Heart left ventricle (tissue), 13 donors: Measurements from ENCODE around the gene FARSA.

Source experiments
- POLR2A ChIP-seq, 2 donors: fragments of 450-650 bp; IDR thresholded peaks; one replicate each; pipeline ENCODE4 v1.6.1; 2017; ENCODE audit warnings: antibody characterized with exemption in 2 of 2, mild to moderate bottlenecking in 2 of 2, moderate library complexity in 2 of 2
- TF ChIP-seq, protein P1 (sequence below), 12 donors: fragments of 200-600 bp; sonication (generic) in 4 of 12; IDR thresholded peaks; one replicate each; pipeline versions ENCODE4 v1.5.0 to v1.8.0; 2018 to 2022; ENCODE audit warnings: antibody characterized with exemption in 12 of 12, mild to moderate bottlenecking in 5 of 12
- donor health status: ischemic (EF 13 %, LVEDD 7.1; RV severe dilation, severe dysfunction).
- donor health status: DM: no; HTN: yes; CAD: no.
- donor health status: DM: no; HTN: no; CAD: no.
- donor health status: ischemic (EF 25% LVEDD 6.9; RV normal size, moderate dysfunction).
- donor health status: ischemic (EF 25% LVEDD 5.7; RV mildly dilated, moderate dysfunction).
- donor health status: ischemic (EF 35%, LVEDD 5.7; RV mildly dilated, moderate dysfunction).
- donor health status: nonischemic (EF 11% LVEDD 7.7; RV severe dilation, severe dysfunction).
- donor health status: DM: yes; HTN: yes; CAD: no.
- donor health status: PGD.
- donor health status: ischemic (EF 29% LVEDD 5.4; RV normal size, mild dysfunction).
- donor health status: nonischemic (EF 23%, LVEDD 6.1; RV moderate dilation, normal function).

DNA sequence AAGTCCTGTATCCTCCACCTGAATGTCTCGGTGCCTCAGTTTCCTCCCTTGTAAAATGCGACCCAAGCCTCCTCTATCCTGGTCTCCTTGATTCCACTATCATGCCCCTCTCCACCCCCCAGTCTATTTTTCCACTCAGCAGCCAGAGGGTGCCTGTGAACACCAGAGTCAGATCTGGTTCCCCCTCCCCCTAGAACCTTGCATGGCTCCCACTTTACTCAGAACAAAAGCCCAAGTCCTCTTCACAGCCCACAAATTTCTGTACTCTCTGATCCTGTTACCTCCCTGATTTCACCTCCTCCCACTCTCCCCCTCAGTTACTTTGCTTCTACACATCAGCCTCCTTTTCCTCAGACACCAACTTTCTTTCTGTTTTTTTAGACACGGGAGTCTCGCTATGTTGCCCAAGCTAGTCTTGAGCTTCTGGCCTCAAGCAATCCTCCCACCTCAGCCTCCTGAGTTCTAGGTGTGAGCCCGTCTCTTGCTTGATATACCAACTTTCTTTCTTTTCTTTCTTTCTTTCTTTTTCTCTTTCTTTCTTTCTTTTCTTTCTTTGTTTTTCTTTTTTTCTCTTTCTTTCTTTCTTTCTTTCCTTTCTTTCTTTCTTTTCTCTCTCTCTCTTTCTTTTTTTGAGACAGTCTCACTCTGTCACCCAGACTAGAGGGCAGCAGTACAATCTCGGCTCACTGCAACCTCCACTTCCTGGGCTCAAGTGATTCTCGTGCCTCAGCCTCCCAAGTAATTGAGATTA is 36.7 kb upstream of the FARSA start:
- TF ChIP-seq, protein P1, sequence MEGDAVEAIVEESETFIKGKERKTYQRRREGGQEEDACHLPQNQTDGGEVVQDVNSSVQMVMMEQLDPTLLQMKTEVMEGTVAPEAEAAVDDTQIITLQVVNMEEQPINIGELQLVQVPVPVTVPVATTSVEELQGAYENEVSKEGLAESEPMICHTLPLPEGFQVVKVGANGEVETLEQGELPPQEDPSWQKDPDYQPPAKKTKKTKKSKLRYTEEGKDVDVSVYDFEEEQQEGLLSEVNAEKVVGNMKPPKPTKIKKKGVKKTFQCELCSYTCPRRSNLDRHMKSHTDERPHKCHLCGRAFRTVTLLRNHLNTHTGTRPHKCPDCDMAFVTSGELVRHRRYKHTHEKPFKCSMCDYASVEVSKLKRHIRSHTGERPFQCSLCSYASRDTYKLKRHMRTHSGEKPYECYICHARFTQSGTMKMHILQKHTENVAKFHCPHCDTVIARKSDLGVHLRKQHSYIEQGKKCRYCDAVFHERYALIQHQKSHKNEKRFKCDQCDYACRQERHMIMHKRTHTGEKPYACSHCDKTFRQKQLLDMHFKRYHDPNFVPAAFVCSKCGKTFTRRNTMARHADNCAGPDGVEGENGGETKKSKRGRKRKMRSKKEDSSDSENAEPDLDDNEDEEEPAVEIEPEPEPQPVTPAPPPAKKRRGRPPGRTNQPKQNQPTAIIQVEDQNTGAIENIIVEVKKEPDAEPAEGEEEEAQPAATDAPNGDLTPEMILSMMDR (IDR thresholded peaks at IDR 0.05) = no peak
- TF ChIP-seq POLR2A (IDR thresholded peaks at IDR 0.05) = no peak
